OCI-LY7 (cell line): ENCODE measurements around the gene STX18. TPM values are rescaled to one million over a fixed set of nuclear protein-coding genes. Genes with fewer than 3 reads are reported as not detected.

Experiments used
- BruUV-seq: library from RNA; stranded (reverse); fragments of 400-500 nt; replicated peaks from 2 replicates; lab custom pipeline; 2021; lab: Mats Ljungman, UMichigan
- CTCF ChIA-PET: fragments of 300-600 bp; sonication (Branson Sonifier 250); formaldehyde crosslinking; loops from one replicate; lab custom pipeline; 2022; ENCODE audit warnings: antibody characterized with exemption; ENCODE audit not compliant: unreplicated experiment; lab: Charles Lee
- POLR2A ChIA-PET: fragments of 300-600 bp; sonication (Branson Sonifier 250); formaldehyde crosslinking; loops from one replicate; lab custom pipeline; 2022; ENCODE audit warnings: antibody characterized with exemption; lab: Charles Lee
- DNase-seq: peaks from one replicate; pipeline ENCODE4 v3.0.0-alpha.2; 2015; ENCODE audit warnings: low spot score
- H2AFZ ChIP-seq: fragments of 200-600 bp; sonication (generic), shearing (Covaris generic); 2 replicates; pipeline ENCODE4 v1.6.1; 2014; ENCODE audit warnings: mild to moderate bottlenecking, antibody characterized with exemption, low read length, moderate library complexity
- H3K27ac ChIP-seq: fragments of 200-600 bp; sonication (generic); 2 replicates; pipeline ENCODE4 v1.5.1; 2014; ENCODE audit warnings: mixed run types, low read depth, mild to moderate bottlenecking, moderate library complexity, low read length, inconsistent platforms; ENCODE audit not compliant: poor library complexity, severe bottlenecking
- H3K36me3 ChIP-seq: fragments of 200-600 bp; sonication (generic); 2 replicates; pipeline ENCODE4 v1.6.1; 2014; ENCODE audit warnings: mild to moderate bottlenecking, antibody characterized with exemption, low read length, moderate library complexity, mixed read lengths; ENCODE audit not compliant: insufficient read depth
- H3K4me1 ChIP-seq: fragments of 200-600 bp; sonication (generic); 2 replicates; pipeline ENCODE4 v1.5.1; 2014; ENCODE audit warnings: mild to moderate bottlenecking, low read length; ENCODE audit not compliant: insufficient read depth, poor library complexity, severe bottlenecking
- H3K4me2 ChIP-seq: fragments of 200-600 bp; sonication (generic); 2 replicates; pipeline ENCODE4 v1.6.1; 2014; ENCODE audit warnings: mild to moderate bottlenecking, low read length
- H3K4me3 ChIP-seq: fragments of 200-600 bp; sonication (generic); 2 replicates; pipeline ENCODE4 v1.5.1; 2014; ENCODE audit warnings: mild to moderate bottlenecking, low read depth, low read length; ENCODE audit not compliant: poor library complexity, severe bottlenecking
- H3K79me2 ChIP-seq: fragments of 200-600 bp; sonication (generic); 2 replicates; pipeline ENCODE4 v1.6.1; 2016; ENCODE audit warnings: low read depth, mild to moderate bottlenecking, low read length, moderate library complexity, mixed read lengths; ENCODE audit not compliant: insufficient read depth
- H3K9me2 ChIP-seq: fragments of 200-600 bp; sonication (generic); 2 replicates; pipeline ENCODE4 v1.6.1; 2016; ENCODE audit warnings: mild to moderate bottlenecking, low read length, mixed read lengths; ENCODE audit not compliant: insufficient read depth
- H3K9me3 ChIP-seq: fragments of 200-600 bp; sonication (generic); 2 replicates; pipeline ENCODE4 v1.6.1; 2014; ENCODE audit warnings: mild to moderate bottlenecking, mixed run types, low read length, mixed read lengths
- H4K20me1 ChIP-seq: fragments of 200-600 bp; sonication (generic); 2 replicates; pipeline ENCODE4 v1.6.1; 2014; ENCODE audit warnings: mild to moderate bottlenecking, antibody characterized with exemption, low read length, moderate library complexity, mixed read lengths; ENCODE audit not compliant: insufficient read depth
- CTCF ChIP-seq: fragments of 200-600 bp; sonication (generic); conservative IDR thresholded peaks from 2 replicates; pipeline ENCODE4 v1.5.1; 2014; ENCODE audit warnings: mild to moderate bottlenecking, antibody characterized with exemption, low read length, moderate library complexity, mixed read lengths
- EZH2phosphoT487 ChIP-seq: fragments of 200-600 bp; sonication (generic); IDR thresholded peaks from 2 replicates; pipeline ENCODE4 v1.6.1; 2018; ENCODE audit warnings: low read depth, borderline replicate concordance, mild to moderate bottlenecking, mixed run types, antibody characterized with exemption, low read length, moderate library complexity, mixed read lengths
- intact Hi-C: fragments of 100-400 bp; cut with micrococcal nuclease; formaldehyde crosslinking; loops from one replicate; pipeline ENCODE4 v1.10.0; 2022; ENCODE audit not compliant: unreplicated experiment
- total RNA-seq, 2 experiments: library from RNA; depleted of rRNA in 1 of 2; stranded (reverse); fragments of >200 nt in 1 of 2; shearing (Covaris generic) in 1 of 2; gene quantifications; 2 replicates each; pipeline ENCODE4 v1.2.3, GENCODE V29; 2014 to 2022

STX18 gene
- total RNA-seq, 2 experiments from 2014 or later: 30.6 to 35.2 TPM

- no peaks in the 10 kb centered on the region for H3K79me2 ChIP-seq
- H4K20me1 ChIP-seq: no peaks in the 10 kb centered on the region
- H3K9me2 ChIP-seq: no peaks in the 10 kb centered on the region
- ChIA-PET CTCF (no interaction called here), POLR2A (interaction anchor here (0.7 to 1.9 kb wide), 2 partner anchors 8 to 12 kb away, joined by 3 to 12 read pairs; no protein-coding TSS in a partner anchor)
- H3K27ac ChIP-seq: no peak overlapping the region
- no peak overlapping the region for H3K4me2 ChIP-seq
- TF ChIP-seq EZH2phosphoT487: no peak
- no peak for TF ChIP-seq CTCF
- BruUV-seq: no TSS peak
- no peak overlapping the region for H3K4me3 ChIP-seq
- 0 out of 2 replicates have a peak, but pooled peaks cover 5% of the 10 kb centered on the region for H3K9me3 ChIP-seq
- peaks cover 9% of the 10 kb centered on the region for H3K4me1 ChIP-seq
- peaks cover 42% of the 10 kb centered on the region for H3K36me3 ChIP-seq
- no peak for DNase-seq
- no peak overlapping the region for H2AFZ ChIP-seq
- intact Hi-C loops: no loop called here
These were observed 78.9 kb downstream of the STX18 start for GRCh38 chr4:4462970-4463369.

GRCh38 chr4:4461850-4462249 is 80.0 kb downstream of the STX18 start:
- intact Hi-C loops: no loop called here
- H3K4me2 ChIP-seq: no peak overlapping the region
- no peaks in the 10 kb centered on the region for H4K20me1 ChIP-seq
- H3K4me1 ChIP-seq: peaks cover 20% of the 10 kb centered on the region
- no peaks in the 10 kb centered on the region for H3K79me2 ChIP-seq
- H3K36me3 ChIP-seq: peaks cover 44% of the 10 kb centered on the region
- TF ChIP-seq CTCF (no peak), EZH2phosphoT487 (no peak)
- CTCF ChIA-PET: no interaction called here
- POLR2A ChIA-PET: no interaction called here
- H3K4me3 ChIP-seq: no peak overlapping the region
- no peak overlapping the region for H2AFZ ChIP-seq
- 0 out of 2 replicates have a peak, but pooled peaks cover 2% of the 10 kb centered on the region for H3K9me3 ChIP-seq
- DNase-seq: no peak
- no peak overlapping the region for H3K27ac ChIP-seq
- no TSS peak for BruUV-seq
- H3K9me2 ChIP-seq: no peaks in the 10 kb centered on the region

GRCh38 chr4:4461178-4461577 is 80.7 kb downstream of the STX18 start:
- CTCF ChIA-PET: no interaction called here
- Histone ChIP-seq H3K9me2 (no peaks in the 10 kb centered on the region), H3K4me3 (no peak overlapping the region), H3K36me3 (peaks cover 44% of the 10 kb centered on the region), H3K9me3 (no peaks in the 10 kb centered on the region), H3K27ac (no peak overlapping the region), H2AFZ (no peak overlapping the region), H3K4me1 (peaks cover 27% of the 10 kb centered on the region), H3K4me2 (no peak overlapping the region), H4K20me1 (no peaks in the 10 kb centered on the region), H3K79me2 (no peaks in the 10 kb centered on the region)
- POLR2A ChIA-PET: interaction anchor here (0.6 kb wide), 1 partner anchor 10 kb away, joined by 3 read pairs; no protein-coding TSS in a partner anchor
- TF ChIP-seq EZH2phosphoT487 (no peak), CTCF (no peak)
- intact Hi-C loops: no loop called here
- no peak for DNase-seq
- no TSS peak for BruUV-seq
